Endodermal cell (in vitro differentiated cells): ENCODE measurements around the gene CALCOCO2. TPM values are rescaled to one million over a fixed set of nuclear protein-coding genes. Genes with fewer than 3 reads are reported as not detected.

Source experiments
- DNase-seq: peaks from one replicate; pipeline ENCODE4 v3.0.0-alpha.2; 2017
- H3K27ac ChIP-seq: 2 replicates; pipeline ENCODE4 v1.5.1; 2013; ENCODE audit warnings: mild to moderate bottlenecking, low read depth, low read length, moderate library complexity
- H3K27me3 ChIP-seq: 2 replicates; pipeline ENCODE4 v1.6.1; 2013; ENCODE audit warnings: mild to moderate bottlenecking, low read length, moderate library complexity; ENCODE audit not compliant: insufficient read depth, control insufficient read depth, poor library complexity, severe bottlenecking
- H3K36me3 ChIP-seq: 2 replicates; pipeline ENCODE4 v1.7.0; 2013; ENCODE audit warnings: mild to moderate bottlenecking, low read length, moderate library complexity; ENCODE audit not compliant: control insufficient read depth, insufficient read depth
- H3K4me1 ChIP-seq: one replicate; pipeline ENCODE4 v1.7.0; 2013; ENCODE audit warnings: low read length; ENCODE audit not compliant: control insufficient read depth, insufficient read depth
- H3K4me3 ChIP-seq: 2 replicates; pipeline ENCODE4 v1.5.1; 2013; ENCODE audit warnings: mild to moderate bottlenecking, low read length, moderate library complexity
- H3K9ac ChIP-seq: 2 replicates; pipeline ENCODE4 v1.6.1; 2013; ENCODE audit warnings: mild to moderate bottlenecking, low read length, moderate library complexity; ENCODE audit not compliant: poor library complexity, severe bottlenecking; ENCODE audit errors: extremely low read depth
- H3K9me3 ChIP-seq: 2 replicates; pipeline ENCODE4 v1.6.1; 2013; ENCODE audit warnings: mild to moderate bottlenecking, low read length, moderate library complexity; ENCODE audit not compliant: control insufficient read depth
- H3K27ac Mint-ChIP-seq: 2 replicates; pipeline ENCODE4 v1.8.0; 2020; ENCODE audit warnings: mixed read lengths
- H3K27me3 Mint-ChIP-seq: 2 replicates; pipeline ENCODE4 v1.8.0; 2021; ENCODE audit warnings: mild to moderate bottlenecking, mixed read lengths; ENCODE audit not compliant: insufficient read depth
- H3K36me3 Mint-ChIP-seq: 2 replicates; pipeline ENCODE4 v1.8.0; 2020; ENCODE audit warnings: low read depth, mixed read lengths
- H3K4me1 Mint-ChIP-seq: 2 replicates; pipeline ENCODE4 v1.8.0; 2020; ENCODE audit warnings: mixed read lengths
- H3K4me3 Mint-ChIP-seq: 2 replicates; pipeline ENCODE4 v1.8.0; 2020; ENCODE audit warnings: mild to moderate bottlenecking, moderate library complexity, mixed read lengths
- H3K9me3 Mint-ChIP-seq: 2 replicates; pipeline ENCODE4 v1.8.0; 2020; ENCODE audit warnings: mild to moderate bottlenecking, mixed read lengths
- CTCF ChIP-seq: fragments of 200-600 bp; sonication (generic); conservative IDR thresholded peaks from 2 replicates; pipeline ENCODE4 v1.5.0; 2021; ENCODE audit warnings: antibody characterized with exemption, mild to moderate bottlenecking
- WGBS, 2 experiments: methylation state at CpG; one replicate each; pipeline versions ENCODE4 v1.1.5 to v1.1.7; 2013; ENCODE audit warnings: missing lambda C conversion rate in 2 of 2, mixed read lengths in 1 of 2; ENCODE audit not compliant: insufficient coverage in 1 of 2, insufficient read length in 1 of 2; 5-methylcytosine and 5-hydroxymethylcytosine counted together
- total RNA-seq, 2 donors: library from RNA; stranded (reverse); fragmentation: NEBNext Ultra II Directional in 1 of 2; extraction: Animal tissue kit (Norgen Biotek cat#: 25700) in 1 of 2; gene quantifications; 2 replicates in 1 of 2; 3 replicates in 1 of 2; pipeline ENCODE4 v1.2.1, GENCODE V29; 2021

Gene CALCOCO2
- total RNA-seq, 2 donors from 2014 or later = 38.4 to 45.2 TPM

- H3K27ac Mint-ChIP-seq = no peak overlapping the region
- no peaks in the 10 kb centered on the region for H3K36me3 ChIP-seq
- H3K4me1 ChIP-seq = no peaks in the 10 kb centered on the region
- H3K9me3 Mint-ChIP-seq = no peaks in the 10 kb centered on the region
- peaks cover 31% of the 10 kb centered on the region for H3K27me3 Mint-ChIP-seq
- peaks cover 19% of the 10 kb centered on the region for H3K27me3 ChIP-seq
- H3K27ac ChIP-seq = no peak overlapping the region
- 87 to 90% methylated on average over 10 of the region's 10 CpGs for WGBS, 2 experiments
- no peak for TF ChIP-seq CTCF
- no peaks in the 10 kb centered on the region for H3K4me1 Mint-ChIP-seq
- H3K9me3 ChIP-seq = no peaks in the 10 kb centered on the region
- H3K9ac ChIP-seq = no peak overlapping the region
- DNase-seq = no peak
- H3K4me3 ChIP-seq = no peak overlapping the region
- no peaks in the 10 kb centered on the region for H3K36me3 Mint-ChIP-seq
- H3K4me3 Mint-ChIP-seq = no peak overlapping the region
Measured at GRCh38 chr17:48883171-48883570, 52.3 kb downstream of the CALCOCO2 start.

GRCh38 chr17:48890086-48890485 lies 59.3 kb downstream of the CALCOCO2 start:
- no peaks in the 10 kb centered on the region for H3K27me3 Mint-ChIP-seq
- Histone ChIP-seq H3K36me3 (peaks cover 4% of the 10 kb centered on the region), H3K9me3 (no peaks in the 10 kb centered on the region), H3K27ac (no peak overlapping the region), H3K27me3 (no peaks in the 10 kb centered on the region), H3K9ac (no peak overlapping the region), H3K4me3 (no peak overlapping the region), H3K4me1 (peaks cover 4% of the 10 kb centered on the region)
- H3K27ac Mint-ChIP-seq = no peak overlapping the region
- DNase-seq = no peak
- H3K4me1 Mint-ChIP-seq = peaks cover 10% of the 10 kb centered on the region
- no peak overlapping the region for H3K4me3 Mint-ChIP-seq
- 100% methylated on average over 2 of the region's 2 CpGs for WGBS, 2 experiments
- H3K9me3 Mint-ChIP-seq = no peaks in the 10 kb centered on the region
- TF ChIP-seq CTCF = no peak
- peaks cover 4% of the 10 kb centered on the region for H3K36me3 Mint-ChIP-seq

- Mint-ChIP-seq H3K27ac (peak overlapping the region; percentile 92), H3K36me3 (peaks cover 24% of the 10 kb centered on the region), H3K9me3 (no peaks in the 10 kb centered on the region), H3K4me1 (peaks cover 10% of the 10 kb centered on the region), H3K27me3 (no peaks in the 10 kb centered on the region), H3K4me3 (peak overlapping the region; percentile 78)
- WGBS, 2 experiments = 1 to 2% methylated on average over 15 to 24 of the region's 24 CpGs
- H3K9me3 ChIP-seq = no peaks in the 10 kb centered on the region
- DNase-seq = peak; percentile 65
- TF ChIP-seq CTCF = no peak
- H3K36me3 ChIP-seq = peaks cover 27% of the 10 kb centered on the region
- H3K4me3 ChIP-seq = peak overlapping the region; percentile 94
- H3K27ac ChIP-seq = no peak overlapping the region
- no peaks in the 10 kb centered on the region for H3K27me3 ChIP-seq
- H3K9ac ChIP-seq = peak overlapping the region; percentile 73
- peaks cover 5% of the 10 kb centered on the region for H3K4me1 ChIP-seq
Measured at GRCh38 chr17:48892940-48893645, 62.3 kb downstream of the CALCOCO2 start.
